ENCODE data around the gene PCSK6.

GRCh38 chr15:101456057-101456739 lies 33.3 kb downstream of the PCSK6 start:
- TF ChIP-seq EZH2 (IDR thresholded peaks at IDR 0.05; ENCODE audit: insufficient read depth, poor library complexity, severe bottlenecking): no peak
- no peak for TF ChIP-seq EZH2phosphoT487 (IDR thresholded peaks at IDR 0.05; ENCODE audit: insufficient read depth, low read depth)
